ENCODE data around the gene MS4A10. TPM values are rescaled to one million over a fixed set of nuclear protein-coding genes. Genes with fewer than 3 reads are reported as not detected.

The MS4A10 gene
- total and polyA plus RNA-seq, 9 of the 15 experiments (the other 6 are each of a cell fraction or from before 2014, with no cell fraction given) = not detected

- no peak for TF ChIP-seq MGA (IDR thresholded peaks at IDR 0.05)
Observed at GRCh38 chr11:60845338-60845737, 60.2 kb downstream of the MS4A10 start (continued).
